ENCODE data around the gene CUBN. TPM values are rescaled to one million over a fixed set of nuclear protein-coding genes. Genes with fewer than 3 reads are reported as not detected.

Gene CUBN
- total and polyA plus RNA-seq, 8 donors = 0.28 to 1.3 (median 0.66) TPM

DNA sequence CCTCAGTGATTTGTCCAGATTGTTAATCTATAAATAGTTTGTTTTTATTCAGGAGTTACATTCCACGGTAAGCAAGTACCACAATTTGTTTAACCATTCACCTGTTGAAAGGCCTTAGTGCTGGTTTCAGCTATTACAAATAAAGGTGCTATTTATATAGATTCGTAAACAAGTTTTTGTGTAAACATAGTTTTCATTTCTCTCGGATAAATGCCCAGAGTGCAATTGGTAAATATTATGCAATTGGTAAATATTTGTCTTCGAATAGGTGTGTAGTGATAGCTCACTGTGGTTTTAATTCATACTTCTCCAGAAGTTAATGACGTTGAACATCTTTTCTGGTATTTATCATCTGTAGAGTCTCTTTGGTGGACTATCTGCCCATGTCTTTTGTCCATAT, 235.9 kb downstream of the CUBN start:
- WGBS, 2 donors = 9% methylated on average over 5 of the region's 5 CpGs
- no peaks in the 10 kb centered on the region for H3K36me3 ChIP-seq
- H3K27me3 ChIP-seq = no peaks in the 10 kb centered on the region
- intact Hi-C loops (cut with DNase I) = no loop called here
- FAIRE-seq (no peak), DNase-seq (no peak), ATAC-seq (peak in 3 of 4 donors; percentile 22 to 37 (median 23))
- no peaks in the 10 kb centered on the region for H3K9me3 ChIP-seq
- peaks cover 8 to 22% (median 15%) of the 10 kb centered on the region in 3 donors for H3K4me1 ChIP-seq
- TF ChIP-seq CTCF (IDR thresholded peaks at IDR 0.05) = no peak
- H3K4me3 ChIP-seq = no peak overlapping the region
- no peak overlapping the region for H3K27ac ChIP-seq

GRCh38 chr10:16891375-16892313, 238.0 kb downstream of the CUBN start:
- peak in 2 of 6 donors; percentile 31 to 36 for DNase-seq
- H3K27ac ChIP-seq = peak overlapping the region in 3 of 4 donors; percentile 30 to 44 (median 42)
- intact Hi-C loops (cut with DNase I) = no loop called here
- no peaks in the 10 kb centered on the region for H3K27me3 ChIP-seq
- FAIRE-seq = no peak
- 35 to 36% methylated on average over 12 of the region's 12 CpGs for WGBS, 2 donors
- H3K4me1 ChIP-seq = peaks cover 8 to 22% (median 15%) of the 10 kb centered on the region in 3 donors
- peak in 1 of 4 donors; percentile 11 for TF ChIP-seq CTCF (IDR thresholded peaks at IDR 0.05)
- no peaks in the 10 kb centered on the region for H3K9me3 ChIP-seq
- no peaks in the 10 kb centered on the region for H3K36me3 ChIP-seq
- peak overlapping the region in 1 of 4 donors; percentile 10 for H3K4me3 ChIP-seq
- ATAC-seq = peak; percentile 74 to 82 (median 80)

DNA sequence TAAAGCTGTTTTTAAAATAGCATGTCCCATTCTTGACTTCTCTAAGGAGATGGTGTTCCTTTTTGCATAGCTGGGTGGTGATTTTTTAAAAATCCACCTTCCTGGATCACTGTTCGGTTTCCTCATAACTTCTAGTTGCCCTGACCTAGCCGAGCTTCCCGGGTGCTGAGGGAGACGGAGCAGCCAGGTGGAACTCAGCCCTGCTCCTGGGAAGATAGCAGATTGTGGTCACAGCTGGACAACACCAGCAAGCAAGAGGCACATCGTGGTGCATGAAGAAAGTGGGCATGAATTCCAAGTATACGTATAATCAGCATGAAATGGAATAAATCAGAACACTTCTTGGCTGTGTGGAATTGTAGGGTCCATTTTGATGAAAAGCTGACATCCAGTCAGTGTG, 238.9 kb downstream of the CUBN start:
- intact Hi-C loops (cut with DNase I) = no loop called here
- WGBS, 2 donors = 43% methylated on average over 6 of the region's 6 CpGs
- peak in 1 of 6 donors; percentile 9 for DNase-seq
- Histone ChIP-seq H3K9me3 (no peaks in the 10 kb centered on the region), H3K4me1 (peaks cover 8 to 22% (median 15%) of the 10 kb centered on the region in 3 donors), H3K27ac (no peak overlapping the region), H3K36me3 (no peaks in the 10 kb centered on the region), H3K4me3 (peak overlapping the region in 1 of 4 donors; percentile 10), H3K27me3 (no peaks in the 10 kb centered on the region)
- ATAC-seq = peak in 3 of 4 donors; percentile 45 to 49 (median 46)
- no peak for FAIRE-seq
- TF ChIP-seq CTCF (IDR thresholded peaks at IDR 0.05) = no peak

GRCh38 chr10:16887565-16887964, 242.0 kb downstream of the CUBN start:
- no peaks in the 10 kb centered on the region for H3K36me3 ChIP-seq
- WGBS, 2 donors = 32 to 36% methylated on average over 3 of the region's 3 CpGs
- intact Hi-C loops (cut with DNase I) = no loop called here
- no peaks in the 10 kb centered on the region for H3K9me3 ChIP-seq
- H3K4me1 ChIP-seq = peaks cover 4 to 9% (median 7%) of the 10 kb centered on the region in 3 donors
- DNase-seq (no peak), ATAC-seq (no peak), FAIRE-seq (no peak)
- H3K27me3 ChIP-seq = no peaks in the 10 kb centered on the region
- no peak overlapping the region for H3K4me3 ChIP-seq
- TF ChIP-seq CTCF (IDR thresholded peaks at IDR 0.05) = no peak
- H3K27ac ChIP-seq = no peak overlapping the region

- FAIRE-seq = no peak
- WGBS, 2 donors = 65 to 75% methylated on average over 2 of the region's 2 CpGs
- Histone ChIP-seq H3K27me3 (no peaks in the 10 kb centered on the region), H3K9me3 (no peaks in the 10 kb centered on the region), H3K4me1 (peaks cover 0 to 4% (median 2%) of the 10 kb centered on the region in 3 donors), H3K36me3 (no peaks in the 10 kb centered on the region), H3K27ac (no peak overlapping the region), H3K4me3 (no peak overlapping the region)
- DNase-seq = no peak
- TF ChIP-seq CTCF (IDR thresholded peaks at IDR 0.05) = no peak
- no peak for ATAC-seq
- intact Hi-C loops (cut with DNase I) = no loop called here
Observed at GRCh38 chr10:16886031-16886430, 243.6 kb downstream of the CUBN start.

All from pancreas (tissue), 10 donors.